Activated gamma-delta T cell treated with anti-CD3 and anti-CD28 coated beads, Interleukin-2, amount 50 U/mL, for 16 hours (primary cell): ENCODE measurements around the gene PLEKHM2.

Experiments used
- DNase-seq: peaks from one replicate; pipeline ENCODE4 v3.0.0-alpha.2; 2020; ENCODE audit warnings: low read depth

The PLEKHM2 gene

DNA sequence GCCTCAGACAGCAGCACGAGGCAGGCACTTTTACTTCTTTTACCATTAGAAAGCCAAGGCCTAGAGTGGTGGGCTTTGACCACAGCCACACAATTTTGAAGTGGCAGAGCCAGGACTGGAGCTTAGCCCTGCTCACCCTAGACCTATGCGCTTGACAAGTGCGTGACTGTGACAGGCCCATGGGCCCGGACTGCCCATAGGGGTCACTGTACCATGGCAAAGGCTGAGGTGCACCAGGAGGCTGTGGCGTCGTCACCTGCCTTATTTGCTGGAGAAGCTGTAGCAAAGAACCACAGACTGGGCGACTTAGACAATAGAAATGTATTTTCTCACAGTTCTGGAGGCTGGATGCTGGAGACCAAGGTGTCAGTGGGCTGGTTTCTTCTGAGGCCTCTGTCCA is 55.6 kb downstream of the PLEKHM2 start:
- DNase-seq = no peak

DNA sequence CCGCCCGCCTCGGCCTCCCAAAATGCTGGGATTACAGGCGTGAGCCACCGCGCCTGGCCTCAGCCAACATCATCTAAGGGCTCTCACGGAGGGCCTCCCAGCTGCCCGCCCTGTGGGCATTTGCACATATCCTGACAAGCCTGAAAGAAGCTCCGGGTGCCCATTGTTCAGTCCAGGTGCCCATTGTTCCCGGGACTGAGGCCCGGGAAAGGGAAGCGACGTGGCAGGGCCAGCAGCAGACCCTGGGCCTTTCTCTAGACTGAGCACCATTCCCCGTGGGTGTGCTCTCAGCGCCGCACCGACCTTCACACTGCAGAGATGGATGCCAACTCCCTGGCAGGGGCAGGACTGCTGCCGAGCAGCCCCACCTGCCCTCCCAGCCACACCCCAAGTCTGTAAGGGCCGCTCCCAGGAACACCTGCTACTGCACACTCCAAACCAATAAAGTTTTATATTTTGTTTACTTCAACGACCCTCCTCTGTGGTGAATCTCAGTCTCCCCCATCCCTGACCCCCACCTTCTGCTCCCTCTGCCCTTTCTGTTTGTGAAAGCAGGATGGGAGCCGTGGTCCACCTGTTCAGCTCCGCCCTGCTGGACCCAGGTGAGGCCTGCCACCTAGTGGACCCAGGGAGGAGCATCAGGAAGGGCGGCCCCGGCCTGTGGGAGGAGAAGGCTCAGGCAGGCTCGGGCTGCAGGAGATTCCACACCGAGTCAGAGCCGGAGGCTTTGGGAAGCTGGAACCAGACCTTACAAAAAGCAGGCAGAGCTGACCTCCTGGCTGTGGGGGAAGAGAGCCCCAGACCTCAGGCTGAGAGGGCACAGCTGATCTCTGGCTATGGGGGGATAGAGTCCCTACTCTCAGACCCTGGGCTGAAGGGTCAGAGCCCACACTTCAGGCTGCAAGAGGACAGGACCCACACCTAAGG is 57.1 kb downstream of the PLEKHM2 start:
- DNase-seq = peak; percentile 33

DNA sequence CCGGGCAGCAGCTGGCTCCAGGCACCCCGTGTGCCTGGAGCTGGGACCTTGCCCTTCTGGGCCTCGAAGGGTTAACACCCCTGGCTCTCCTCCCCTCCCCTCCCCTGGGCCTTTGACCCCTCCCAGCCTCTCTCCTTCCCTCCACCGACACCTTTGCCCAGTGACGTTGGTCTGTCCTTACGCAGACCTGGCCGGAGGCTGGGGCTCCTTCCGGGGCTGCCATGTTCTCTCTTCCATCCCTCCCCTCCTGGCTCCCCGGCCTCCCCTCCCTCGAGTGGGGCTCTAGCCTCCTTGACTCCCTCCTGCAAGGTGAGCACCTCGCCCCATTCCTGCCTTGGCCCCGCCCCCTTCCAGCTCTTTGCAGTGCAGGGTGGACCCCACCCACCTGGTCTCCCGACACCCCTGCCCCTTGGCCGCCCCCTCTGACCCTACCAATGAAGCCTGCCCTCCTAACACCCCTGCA is 58.2 kb downstream of the PLEKHM2 start, which contains the start of gene TMEM82:
TSS of gene TMEM82 (plus strand) at position 161 of the 463 bp plus-strand sequence. CDS start at position 222, 61 bp downstream.
- DNase-seq = no peak

GRCh38 chr1:15744122-15744679 is 60.1 kb downstream of the PLEKHM2 start:
- DNase-seq = no peak

DNA sequence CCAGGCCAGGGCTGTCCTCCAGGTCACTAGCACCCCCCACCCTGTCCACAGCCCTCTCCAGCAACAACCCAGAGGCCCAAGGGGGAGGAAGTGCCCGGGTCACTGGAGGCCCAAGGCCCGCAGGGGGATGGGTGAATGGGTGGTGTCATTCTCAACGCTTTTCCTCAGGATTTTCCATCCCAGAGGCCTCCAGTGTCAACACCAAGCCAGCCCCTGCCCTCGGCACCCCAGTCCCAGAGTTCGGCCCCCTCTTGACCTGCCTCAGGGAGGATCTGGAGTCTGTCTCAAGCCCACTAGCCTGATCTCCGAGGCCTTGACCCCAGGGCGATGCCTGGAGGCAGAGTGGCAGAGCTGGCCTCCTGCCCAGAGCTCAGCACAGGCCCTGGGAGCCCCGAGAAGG is 63.3 kb downstream of the PLEKHM2 start:
- no peak for DNase-seq

- DNase-seq = no peak
Observed at GRCh38 chr1:15748264-15748663, 64.1 kb downstream of the PLEKHM2 start.

GRCh38 chr1:15748690-15749398 is 64.7 kb downstream of the PLEKHM2 start:
- no peak for DNase-seq

- DNase-seq = no peak
Observed at GRCh38 chr1:15749399-15750291, 65.5 kb downstream of the PLEKHM2 start.

DNA sequence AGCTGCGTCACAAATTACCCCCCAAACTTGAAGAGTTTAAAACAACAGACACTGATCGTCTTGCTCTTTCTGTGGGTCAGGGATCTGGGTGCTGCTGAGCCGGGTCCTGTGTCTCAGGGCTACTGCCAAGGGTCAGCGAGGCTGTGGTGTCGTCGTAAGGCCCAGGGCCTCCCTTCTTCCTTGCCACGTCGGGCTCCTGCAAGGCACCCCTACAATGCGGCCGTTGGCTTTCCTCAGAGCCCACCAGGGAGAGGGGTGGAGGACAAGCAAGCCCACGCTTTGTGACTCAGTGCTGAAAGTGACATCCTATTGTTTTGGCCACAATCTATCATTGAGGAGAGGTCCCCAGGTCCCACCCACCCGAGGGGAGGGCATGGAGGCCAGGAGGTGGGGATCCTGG is 66.8 kb downstream of the PLEKHM2 start:
- no peak for DNase-seq

DNA sequence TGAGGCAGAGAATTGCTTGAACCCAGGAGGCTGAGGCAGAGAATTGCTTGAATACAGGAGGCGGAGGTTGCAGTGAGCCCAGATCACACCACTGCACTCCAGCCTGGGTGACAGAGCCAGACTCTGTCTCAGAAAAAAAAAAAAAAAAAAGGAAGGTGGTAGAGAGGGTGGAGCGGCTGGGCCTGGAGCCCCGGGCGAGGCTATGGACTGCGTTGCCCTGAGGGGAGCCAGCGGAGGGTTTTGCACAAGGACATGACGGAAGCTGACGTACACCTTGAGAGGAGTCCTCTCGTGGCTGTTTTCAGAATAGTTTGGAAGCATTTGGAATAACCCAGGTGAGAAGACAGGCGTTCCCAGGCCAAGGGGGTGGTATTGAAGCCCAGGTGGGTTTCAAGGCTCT is 67.6 kb downstream of the PLEKHM2 start:
- DNase-seq = no peak

- DNase-seq = no peak
Observed at GRCh38 chr1:15753776-15754175, 69.7 kb downstream of the PLEKHM2 start.

- DNase-seq = no peak
Observed at GRCh38 chr1:15755021-15755645, 71.0 kb downstream of the PLEKHM2 start.

DNA sequence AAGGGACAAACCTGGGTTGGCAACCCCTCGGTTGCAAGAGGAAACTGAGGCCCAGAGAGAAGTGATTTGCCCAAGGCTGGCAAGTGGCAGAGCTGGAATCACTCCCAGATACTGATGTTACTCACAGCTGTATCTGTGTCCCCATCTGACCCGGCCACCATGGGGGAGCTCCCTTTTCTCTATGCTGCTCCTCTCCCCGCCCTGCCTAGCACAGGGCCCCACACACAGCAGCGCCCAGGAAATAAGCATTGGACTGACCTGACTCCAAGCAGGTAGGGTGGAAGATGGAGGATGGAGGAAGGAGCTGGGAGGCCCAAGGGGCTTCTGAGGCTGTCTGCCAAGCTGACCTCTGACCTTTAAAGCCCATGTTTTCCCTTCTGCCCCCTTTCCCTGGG is 71.5 kb downstream of the PLEKHM2 start:
- no peak for DNase-seq

DNA sequence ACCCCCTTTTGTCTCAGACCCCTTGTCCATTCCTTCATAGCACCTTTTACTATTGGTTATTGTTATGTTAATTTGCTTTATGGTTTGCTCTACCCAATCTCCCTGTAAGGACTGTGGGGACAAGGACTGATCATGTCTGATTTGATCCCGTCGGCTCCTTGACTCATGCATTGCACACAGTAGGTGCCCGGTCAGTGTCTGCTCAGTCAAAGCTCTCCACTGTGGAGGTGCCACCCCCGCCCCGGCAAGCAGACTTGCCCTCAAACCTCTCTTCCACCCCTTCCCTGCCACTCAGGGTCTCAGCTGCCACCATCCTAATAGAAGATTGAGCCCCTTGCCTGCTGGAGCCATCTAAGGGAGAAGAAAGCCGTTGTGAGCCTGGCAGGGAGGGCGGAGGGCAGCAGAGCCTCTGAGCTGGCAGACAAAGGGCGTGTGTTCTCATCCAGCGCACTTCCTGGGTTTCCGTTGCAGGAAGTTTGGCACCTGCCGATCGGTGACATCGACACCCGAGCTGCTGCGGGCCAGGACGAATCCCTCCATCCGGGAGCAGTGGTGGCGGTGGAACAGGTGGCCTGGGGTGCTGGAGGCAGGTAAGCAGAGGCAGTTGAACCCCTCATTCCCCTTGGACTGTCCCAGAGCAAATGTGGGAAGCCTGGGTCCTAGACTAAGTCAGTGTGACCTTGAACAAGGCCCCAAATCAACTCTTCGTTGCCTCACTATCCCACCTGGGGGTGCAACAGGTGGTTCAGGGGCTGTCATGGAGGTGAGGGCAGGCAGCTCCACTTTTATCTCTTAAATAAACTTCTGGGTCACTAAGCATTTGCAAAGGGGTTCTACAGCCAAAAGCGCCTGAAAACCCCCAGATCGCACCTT is 72.3 kb downstream of the PLEKHM2 start:
- DNase-seq = no peak

GRCh38 chr1:15757016-15757543 is 73.0 kb downstream of the PLEKHM2 start:
- no peak for DNase-seq

GRCh38 chr1:15757575-15758342 is 73.6 kb downstream of the PLEKHM2 start:
- DNase-seq = no peak

DNA sequence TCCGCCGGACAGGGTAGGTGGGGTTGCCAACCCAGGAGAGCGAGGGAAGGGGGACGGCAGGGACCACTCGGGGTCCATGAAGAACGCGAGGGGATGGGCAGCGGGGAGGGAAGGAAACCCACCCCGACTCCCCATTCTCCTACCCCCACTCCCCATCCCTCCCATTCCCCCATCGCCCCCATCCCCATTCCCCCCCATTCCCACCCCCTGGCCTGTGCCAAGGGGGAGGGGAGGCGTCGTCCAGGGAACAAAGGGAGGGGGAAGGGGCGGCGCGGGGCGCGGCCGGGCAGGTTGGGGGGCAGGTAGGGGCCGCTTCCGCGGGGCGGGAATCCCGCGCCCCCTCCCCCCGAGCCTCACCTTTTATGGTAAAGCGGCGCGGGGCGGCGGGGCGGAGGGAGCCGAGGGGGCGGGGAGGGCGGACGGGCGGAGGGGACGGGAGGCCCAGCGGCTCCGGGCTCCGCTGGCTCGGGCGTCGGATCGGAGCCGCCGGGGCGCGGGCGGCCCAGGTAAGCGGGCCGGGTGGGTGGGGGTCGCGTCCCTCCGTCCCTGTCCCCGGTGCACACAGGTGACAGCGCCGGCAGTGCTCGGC is 74.3 kb downstream of the PLEKHM2 start, which contains the start of gene FBLIM1:
TSS of gene FBLIM1 (plus strand) at position 453 of the 589 bp plus-strand sequence. CDS start 6,189 bp downstream, outside the sequence.
- no peak for DNase-seq

DNA sequence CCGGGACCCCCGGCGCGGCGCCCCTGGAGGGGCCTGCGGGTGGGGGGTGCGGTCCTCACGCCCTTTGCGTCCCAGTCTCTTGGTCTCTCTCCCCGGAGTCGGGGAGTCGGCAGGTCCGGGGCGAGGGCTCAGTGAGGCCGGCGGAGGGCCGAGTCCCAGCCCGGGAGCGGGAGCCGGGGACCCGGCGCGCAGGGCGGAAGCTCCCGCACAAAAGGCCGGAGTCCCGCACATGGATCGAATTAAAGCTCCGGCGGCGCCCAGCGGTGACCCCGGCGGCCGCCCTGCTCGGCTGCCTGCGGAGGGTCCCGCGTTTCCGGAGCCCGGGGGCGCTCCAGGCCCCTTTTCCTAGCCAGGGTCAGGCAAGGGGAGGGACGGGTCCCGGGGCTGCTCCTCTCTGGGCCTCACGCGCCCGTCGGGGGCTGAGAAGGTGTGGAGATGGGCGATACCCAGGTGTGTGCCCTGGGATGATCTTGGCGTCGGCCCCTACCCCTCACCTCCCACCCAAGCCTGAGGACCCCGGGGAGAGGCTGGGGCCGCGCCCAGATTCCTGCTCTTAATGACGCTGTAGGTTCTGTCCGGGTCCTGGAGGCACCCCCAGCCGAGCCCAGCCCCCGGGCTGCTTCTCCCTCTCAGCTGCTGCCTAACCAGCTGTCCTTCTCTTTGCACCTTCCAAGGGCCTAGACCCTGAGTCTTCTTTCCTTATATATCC is 75.0 kb downstream of the PLEKHM2 start:
- no peak for DNase-seq
